ENCODE results near the gene EFCAB6.

- TF ChIP-seq, protein P1, sequence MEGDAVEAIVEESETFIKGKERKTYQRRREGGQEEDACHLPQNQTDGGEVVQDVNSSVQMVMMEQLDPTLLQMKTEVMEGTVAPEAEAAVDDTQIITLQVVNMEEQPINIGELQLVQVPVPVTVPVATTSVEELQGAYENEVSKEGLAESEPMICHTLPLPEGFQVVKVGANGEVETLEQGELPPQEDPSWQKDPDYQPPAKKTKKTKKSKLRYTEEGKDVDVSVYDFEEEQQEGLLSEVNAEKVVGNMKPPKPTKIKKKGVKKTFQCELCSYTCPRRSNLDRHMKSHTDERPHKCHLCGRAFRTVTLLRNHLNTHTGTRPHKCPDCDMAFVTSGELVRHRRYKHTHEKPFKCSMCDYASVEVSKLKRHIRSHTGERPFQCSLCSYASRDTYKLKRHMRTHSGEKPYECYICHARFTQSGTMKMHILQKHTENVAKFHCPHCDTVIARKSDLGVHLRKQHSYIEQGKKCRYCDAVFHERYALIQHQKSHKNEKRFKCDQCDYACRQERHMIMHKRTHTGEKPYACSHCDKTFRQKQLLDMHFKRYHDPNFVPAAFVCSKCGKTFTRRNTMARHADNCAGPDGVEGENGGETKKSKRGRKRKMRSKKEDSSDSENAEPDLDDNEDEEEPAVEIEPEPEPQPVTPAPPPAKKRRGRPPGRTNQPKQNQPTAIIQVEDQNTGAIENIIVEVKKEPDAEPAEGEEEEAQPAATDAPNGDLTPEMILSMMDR (IDR thresholded peaks at IDR 0.05 in 2 of 3, conservative IDR thresholded peaks at IDR 0.05 in 1 of 3; ENCODE audit: insufficient read depth in 2 of 3, low read depth in 1 of 3, low read length in 3 of 3), result no peak
- TF ChIP-seq ARNT (IDR thresholded peaks at IDR 0.05) (no peak), HDGF (IDR thresholded peaks at IDR 0.05) (no peak), ZFX (CRISPR knock-in tag; IDR thresholded peaks at IDR 0.05) (no peak), ZNF140 (CRISPR knock-in tag; IDR thresholded peaks at IDR 0.05) (no peak), NFIC (IDR thresholded peaks at IDR 0.05) (no peak), KLF6 (CRISPR knock-in tag; IDR thresholded peaks at IDR 0.05; ENCODE audit: borderline replicate concordance) (no peak)
- TF ChIP-seq, protein P2, sequence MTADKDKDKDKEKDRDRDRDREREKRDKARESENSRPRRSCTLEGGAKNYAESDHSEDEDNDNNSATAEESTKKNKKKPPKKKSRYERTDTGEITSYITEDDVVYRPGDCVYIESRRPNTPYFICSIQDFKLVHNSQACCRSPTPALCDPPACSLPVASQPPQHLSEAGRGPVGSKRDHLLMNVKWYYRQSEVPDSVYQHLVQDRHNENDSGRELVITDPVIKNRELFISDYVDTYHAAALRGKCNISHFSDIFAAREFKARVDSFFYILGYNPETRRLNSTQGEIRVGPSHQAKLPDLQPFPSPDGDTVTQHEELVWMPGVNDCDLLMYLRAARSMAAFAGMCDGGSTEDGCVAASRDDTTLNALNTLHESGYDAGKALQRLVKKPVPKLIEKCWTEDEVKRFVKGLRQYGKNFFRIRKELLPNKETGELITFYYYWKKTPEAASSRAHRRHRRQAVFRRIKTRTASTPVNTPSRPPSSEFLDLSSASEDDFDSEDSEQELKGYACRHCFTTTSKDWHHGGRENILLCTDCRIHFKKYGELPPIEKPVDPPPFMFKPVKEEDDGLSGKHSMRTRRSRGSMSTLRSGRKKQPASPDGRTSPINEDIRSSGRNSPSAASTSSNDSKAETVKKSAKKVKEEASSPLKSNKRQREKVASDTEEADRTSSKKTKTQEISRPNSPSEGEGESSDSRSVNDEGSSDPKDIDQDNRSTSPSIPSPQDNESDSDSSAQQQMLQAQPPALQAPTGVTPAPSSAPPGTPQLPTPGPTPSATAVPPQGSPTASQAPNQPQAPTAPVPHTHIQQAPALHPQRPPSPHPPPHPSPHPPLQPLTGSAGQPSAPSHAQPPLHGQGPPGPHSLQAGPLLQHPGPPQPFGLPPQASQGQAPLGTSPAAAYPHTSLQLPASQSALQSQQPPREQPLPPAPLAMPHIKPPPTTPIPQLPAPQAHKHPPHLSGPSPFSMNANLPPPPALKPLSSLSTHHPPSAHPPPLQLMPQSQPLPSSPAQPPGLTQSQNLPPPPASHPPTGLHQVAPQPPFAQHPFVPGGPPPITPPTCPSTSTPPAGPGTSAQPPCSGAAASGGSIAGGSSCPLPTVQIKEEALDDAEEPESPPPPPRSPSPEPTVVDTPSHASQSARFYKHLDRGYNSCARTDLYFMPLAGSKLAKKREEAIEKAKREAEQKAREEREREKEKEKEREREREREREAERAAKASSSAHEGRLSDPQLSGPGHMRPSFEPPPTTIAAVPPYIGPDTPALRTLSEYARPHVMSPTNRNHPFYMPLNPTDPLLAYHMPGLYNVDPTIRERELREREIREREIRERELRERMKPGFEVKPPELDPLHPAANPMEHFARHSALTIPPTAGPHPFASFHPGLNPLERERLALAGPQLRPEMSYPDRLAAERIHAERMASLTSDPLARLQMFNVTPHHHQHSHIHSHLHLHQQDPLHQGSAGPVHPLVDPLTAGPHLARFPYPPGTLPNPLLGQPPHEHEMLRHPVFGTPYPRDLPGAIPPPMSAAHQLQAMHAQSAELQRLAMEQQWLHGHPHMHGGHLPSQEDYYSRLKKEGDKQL (CRISPR knock-in tag; IDR thresholded peaks at IDR 0.05; ENCODE audit: borderline replicate concordance), result no peak
- TF ChIP-seq, protein P3, sequence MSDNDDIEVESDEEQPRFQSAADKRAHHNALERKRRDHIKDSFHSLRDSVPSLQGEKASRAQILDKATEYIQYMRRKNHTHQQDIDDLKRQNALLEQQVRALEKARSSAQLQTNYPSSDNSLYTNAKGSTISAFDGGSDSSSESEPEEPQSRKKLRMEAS (CRISPR knock-in tag; IDR thresholded peaks at IDR 0.05), result no peak
Measured at GRCh38 chr22:43505423-43505822, 306.7 kb downstream of the EFCAB6 start.

All from K562 (cell line).